ENCODE results near the gene CNN1. TPM values are rescaled to one million over a fixed set of nuclear protein-coding genes. Genes with fewer than 3 reads are reported as not detected.

The CNN1 gene
- total RNA-seq, 2 donors from 2014 or later, result 10.9 to 15.2 TPM

GRCh38 chr19:11535792-11536595 is 2.7 kb upstream of the CNN1 start:
- H3K4me3 ChIP-seq, result no peak overlapping the region
- peak; percentile 93 for ATAC-seq
- H3K9me3 ChIP-seq, result no peaks in the 10 kb centered on the region
- 12 to 34% methylated on average over 23 to 54 of the region's 54 CpGs for WGBS, 2 donors
- intact Hi-C loops (cut with DNase I), result no loop called here
- DNase-seq, result peak; percentile 90 to 96 (median 92)
- H3K36me3 ChIP-seq (replicated peaks in 1 of 2; ENCODE audit: insufficient read depth in 1 of 2, low read depth in 2 of 2), result no peaks in the 10 kb centered on the region
- peak overlapping the region in 3 of 4 donors; percentile 54 to 66 (median 55) for H3K27ac ChIP-seq
- peaks cover 0 to 11% of the 10 kb centered on the region in 2 donors for H3K27me3 ChIP-seq
- peaks cover 15% of the 10 kb centered on the region for H3K4me1 ChIP-seq
- TF ChIP-seq POLR2A (IDR thresholded peaks at IDR 0.05) (peak in 2 of 3 donors; percentile 41 to 48), CTCF (IDR thresholded peaks at IDR 0.05) (peak; percentile 79 to 98 (median 92))

GRCh38 chr19:11539495-11540365 is 1.1 kb downstream of the CNN1 start:
- DNase-seq (no peak), ATAC-seq (no peak)
- H3K27me3 ChIP-seq, result peaks cover 0 to 11% of the 10 kb centered on the region in 2 donors
- WGBS, 2 donors, result 13 to 32% methylated on average over 9 to 28 of the region's 36 CpGs
- no peak overlapping the region for H3K27ac ChIP-seq
- TF ChIP-seq CTCF (IDR thresholded peaks at IDR 0.05) (no peak), POLR2A (IDR thresholded peaks at IDR 0.05) (no peak)
- no peaks in the 10 kb centered on the region for H3K36me3 ChIP-seq (replicated peaks in 1 of 2; ENCODE audit: insufficient read depth in 1 of 2, low read depth in 2 of 2)
- H3K9me3 ChIP-seq, result no peaks in the 10 kb centered on the region
- H3K4me3 ChIP-seq, result no peak overlapping the region
- peaks cover 15% of the 10 kb centered on the region for H3K4me1 ChIP-seq
- intact Hi-C loops (cut with DNase I), result no loop called here

- Histone ChIP-seq H3K27me3 (peaks cover 0 to 11% of the 10 kb centered on the region in 2 donors), H3K27ac (no peak overlapping the region), H3K4me1 (peaks cover 12% of the 10 kb centered on the region), H3K9me3 (no peaks in the 10 kb centered on the region), H3K4me3 (no peak overlapping the region), H3K36me3 (replicated peaks in 1 of 2; ENCODE audit: insufficient read depth in 1 of 2, low read depth in 2 of 2) (no peaks in the 10 kb centered on the region)
- ATAC-seq, result no peak
- peak in 1 of 4 donors; percentile 29 for DNase-seq
- 55 to 75% methylated on average over 2 to 5 of the region's 5 CpGs for WGBS, 2 donors
- no peak for TF ChIP-seq POLR2A (IDR thresholded peaks at IDR 0.05)
- intact Hi-C loops (cut with DNase I), result no loop called here
Observed at GRCh38 chr19:11540645-11541044, 2.0 kb downstream of the CNN1 start.

- intact Hi-C loops (cut with DNase I), result no loop called here
- H3K4me1 ChIP-seq, result peaks cover 6% of the 10 kb centered on the region
Observed at GRCh38 chr19:11541238-11541637, 2.6 kb downstream of the CNN1 start.

More at GRCh38 chr19:11541238-11541637, 2.6 kb downstream of the CNN1 start:
- H3K9me3 ChIP-seq, result no peaks in the 10 kb centered on the region
- H3K27me3 ChIP-seq, result peaks cover 0 to 11% of the 10 kb centered on the region in 2 donors
- WGBS, 2 donors, result 68 to 77% methylated on average over 3 of the region's 3 CpGs
- ATAC-seq (no peak), DNase-seq (no peak)
- TF ChIP-seq POLR2A (IDR thresholded peaks at IDR 0.05) (no peak), CTCF (IDR thresholded peaks at IDR 0.05) (no peak)
- no peak overlapping the region for H3K27ac ChIP-seq
- no peaks in the 10 kb centered on the region for H3K36me3 ChIP-seq (replicated peaks in 1 of 2; ENCODE audit: insufficient read depth in 1 of 2, low read depth in 2 of 2)
- H3K4me3 ChIP-seq, result no peak overlapping the region

All from body of pancreas (tissue), 4 donors.